Measurements from ENCODE around the gene CYP1B1. TPM values are rescaled to one million over a fixed set of nuclear protein-coding genes. Genes with fewer than 3 reads are reported as not detected.

CYP1B1 gene
- total RNA-seq, 1 experiment from 2014 or later, result 4.2 TPM

DNA sequence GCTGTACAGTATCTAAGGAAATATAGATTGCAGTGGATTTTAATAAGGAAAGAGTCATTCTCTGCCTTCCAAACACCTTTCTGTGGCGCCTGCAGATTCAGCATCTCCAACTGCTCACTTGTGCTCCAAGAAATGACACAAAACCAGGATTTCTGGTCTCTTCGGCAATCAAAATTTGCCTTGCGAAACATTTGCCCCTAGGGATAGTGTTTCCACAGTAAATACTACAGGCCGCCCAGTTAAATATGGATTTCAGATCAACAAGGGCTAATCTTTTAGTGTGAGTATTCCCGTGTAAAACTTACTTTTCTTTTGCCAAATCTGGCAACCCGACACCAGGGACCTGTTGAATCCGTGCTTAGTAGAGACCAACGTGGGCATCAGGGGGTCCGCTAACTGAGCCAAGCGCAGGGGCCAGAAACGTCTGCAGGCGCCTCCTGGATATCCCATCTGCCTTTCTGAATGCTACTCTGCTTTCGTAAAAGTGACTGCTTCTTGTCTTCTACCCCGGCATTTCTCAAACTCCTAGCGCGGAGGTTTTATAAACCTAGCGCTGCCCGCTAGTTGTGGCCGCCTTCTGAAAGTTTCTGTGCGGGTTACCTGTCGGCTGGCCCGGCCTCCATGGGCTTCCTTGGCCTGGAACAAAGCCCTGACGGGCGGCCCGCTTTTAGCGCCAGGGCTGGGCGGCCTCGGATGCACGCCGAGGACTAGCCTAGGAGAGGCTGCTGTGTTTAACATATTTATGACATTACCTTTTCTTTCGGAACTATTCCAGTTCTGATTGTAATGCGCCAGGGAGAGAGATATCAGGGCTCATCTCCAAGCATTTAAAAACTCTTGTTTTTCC is 2.5 kb downstream of the CYP1B1 start (continued):
- TF ChIP-seq ZNF232 (CRISPR knock-in tag; IDR thresholded peaks at IDR 0.05) (no peak), TCF7 (CRISPR knock-in tag; IDR thresholded peaks at IDR 0.05; ENCODE audit: low read depth) (no peak), JAZF1 (CRISPR knock-in tag; IDR thresholded peaks at IDR 0.05) (no peak), MXD4 (CRISPR knock-in tag; IDR thresholded peaks at IDR 0.05; ENCODE audit: borderline replicate concordance) (no peak), AR (CRISPR knock-in tag; IDR thresholded peaks at IDR 0.05) (no peak), ZNF671 (CRISPR knock-in tag; IDR thresholded peaks at IDR 0.05) (no peak), MYBL2 (CRISPR knock-in tag; IDR thresholded peaks at IDR 0.05) (no peak), SOX15 (CRISPR knock-in tag; IDR thresholded peaks at IDR 0.05) (no peak)
- TF ChIP-seq, protein P1, sequence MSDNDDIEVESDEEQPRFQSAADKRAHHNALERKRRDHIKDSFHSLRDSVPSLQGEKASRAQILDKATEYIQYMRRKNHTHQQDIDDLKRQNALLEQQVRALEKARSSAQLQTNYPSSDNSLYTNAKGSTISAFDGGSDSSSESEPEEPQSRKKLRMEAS (CRISPR knock-in tag; IDR thresholded peaks at IDR 0.05), result no peak
- TF ChIP-seq, protein P2, sequence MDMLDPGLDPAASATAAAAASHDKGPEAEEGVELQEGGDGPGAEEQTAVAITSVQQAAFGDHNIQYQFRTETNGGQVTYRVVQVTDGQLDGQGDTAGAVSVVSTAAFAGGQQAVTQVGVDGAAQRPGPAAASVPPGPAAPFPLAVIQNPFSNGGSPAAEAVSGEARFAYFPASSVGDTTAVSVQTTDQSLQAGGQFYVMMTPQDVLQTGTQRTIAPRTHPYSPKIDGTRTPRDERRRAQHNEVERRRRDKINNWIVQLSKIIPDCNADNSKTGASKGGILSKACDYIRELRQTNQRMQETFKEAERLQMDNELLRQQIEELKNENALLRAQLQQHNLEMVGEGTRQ (CRISPR knock-in tag; IDR thresholded peaks at IDR 0.05), result no peak
- TF ChIP-seq, protein P3, sequence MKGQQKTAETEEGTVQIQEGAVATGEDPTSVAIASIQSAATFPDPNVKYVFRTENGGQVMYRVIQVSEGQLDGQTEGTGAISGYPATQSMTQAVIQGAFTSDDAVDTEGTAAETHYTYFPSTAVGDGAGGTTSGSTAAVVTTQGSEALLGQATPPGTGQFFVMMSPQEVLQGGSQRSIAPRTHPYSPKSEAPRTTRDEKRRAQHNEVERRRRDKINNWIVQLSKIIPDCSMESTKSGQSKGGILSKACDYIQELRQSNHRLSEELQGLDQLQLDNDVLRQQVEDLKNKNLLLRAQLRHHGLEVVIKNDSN (CRISPR knock-in tag; IDR thresholded peaks at IDR 0.05), result no peak
- TF ChIP-seq, protein P4, sequence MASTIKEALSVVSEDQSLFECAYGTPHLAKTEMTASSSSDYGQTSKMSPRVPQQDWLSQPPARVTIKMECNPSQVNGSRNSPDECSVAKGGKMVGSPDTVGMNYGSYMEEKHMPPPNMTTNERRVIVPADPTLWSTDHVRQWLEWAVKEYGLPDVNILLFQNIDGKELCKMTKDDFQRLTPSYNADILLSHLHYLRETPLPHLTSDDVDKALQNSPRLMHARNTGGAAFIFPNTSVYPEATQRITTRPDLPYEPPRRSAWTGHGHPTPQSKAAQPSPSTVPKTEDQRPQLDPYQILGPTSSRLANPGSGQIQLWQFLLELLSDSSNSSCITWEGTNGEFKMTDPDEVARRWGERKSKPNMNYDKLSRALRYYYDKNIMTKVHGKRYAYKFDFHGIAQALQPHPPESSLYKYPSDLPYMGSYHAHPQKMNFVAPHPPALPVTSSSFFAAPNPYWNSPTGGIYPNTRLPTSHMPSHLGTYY (CRISPR knock-in tag; IDR thresholded peaks at IDR 0.05), result no peak
- TF ChIP-seq, protein P5, sequence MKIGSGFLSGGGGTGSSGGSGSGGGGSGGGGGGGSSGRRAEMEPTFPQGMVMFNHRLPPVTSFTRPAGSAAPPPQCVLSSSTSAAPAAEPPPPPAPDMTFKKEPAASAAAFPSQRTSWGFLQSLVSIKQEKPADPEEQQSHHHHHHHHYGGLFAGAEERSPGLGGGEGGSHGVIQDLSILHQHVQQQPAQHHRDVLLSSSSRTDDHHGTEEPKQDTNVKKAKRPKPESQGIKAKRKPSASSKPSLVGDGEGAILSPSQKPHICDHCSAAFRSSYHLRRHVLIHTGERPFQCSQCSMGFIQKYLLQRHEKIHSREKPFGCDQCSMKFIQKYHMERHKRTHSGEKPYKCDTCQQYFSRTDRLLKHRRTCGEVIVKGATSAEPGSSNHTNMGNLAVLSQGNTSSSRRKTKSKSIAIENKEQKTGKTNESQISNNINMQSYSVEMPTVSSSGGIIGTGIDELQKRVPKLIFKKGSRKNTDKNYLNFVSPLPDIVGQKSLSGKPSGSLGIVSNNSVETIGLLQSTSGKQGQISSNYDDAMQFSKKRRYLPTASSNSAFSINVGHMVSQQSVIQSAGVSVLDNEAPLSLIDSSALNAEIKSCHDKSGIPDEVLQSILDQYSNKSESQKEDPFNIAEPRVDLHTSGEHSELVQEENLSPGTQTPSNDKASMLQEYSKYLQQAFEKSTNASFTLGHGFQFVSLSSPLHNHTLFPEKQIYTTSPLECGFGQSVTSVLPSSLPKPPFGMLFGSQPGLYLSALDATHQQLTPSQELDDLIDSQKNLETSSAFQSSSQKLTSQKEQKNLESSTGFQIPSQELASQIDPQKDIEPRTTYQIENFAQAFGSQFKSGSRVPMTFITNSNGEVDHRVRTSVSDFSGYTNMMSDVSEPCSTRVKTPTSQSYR (CRISPR knock-in tag; IDR thresholded peaks at IDR 0.05), result no peak

DNA sequence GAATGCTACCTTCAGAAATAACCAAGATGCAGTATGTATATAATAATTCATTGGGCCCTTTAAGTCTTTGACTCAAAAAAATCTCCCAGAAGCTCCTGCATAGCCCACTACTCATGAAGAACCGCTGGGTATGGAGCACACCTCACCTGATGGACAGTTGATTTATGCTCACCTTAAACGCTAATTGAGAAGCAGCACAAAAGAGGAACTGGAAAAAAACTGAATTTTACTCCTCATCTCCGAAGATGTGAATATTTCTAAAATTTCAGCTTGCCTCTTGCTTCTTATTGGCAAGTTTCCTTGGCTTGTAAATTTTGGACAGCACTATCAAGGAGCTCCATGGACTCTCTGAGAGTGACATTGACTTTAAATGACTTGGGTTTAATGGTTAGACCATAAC is 5.5 kb downstream of the CYP1B1 start:
- H3K4me3 Mint-ChIP-seq, result no peak overlapping the region
- ChIA-PET CTCF (no interaction called here), POLR2A (no interaction called here)
- DNase-seq (ENCODE audit: low spot score), result no peak
- no peak overlapping the region for H3K27ac Mint-ChIP-seq
- no peaks in the 10 kb centered on the region for H3K9me3 Mint-ChIP-seq
- peaks cover 47% of the 10 kb centered on the region for H3K27me3 Mint-ChIP-seq (ENCODE audit: low read depth)
- no peak for ATAC-seq
- H3K4me1 Mint-ChIP-seq, result peaks cover 28% of the 10 kb centered on the region
- H3K36me3 Mint-ChIP-seq, result no peaks in the 10 kb centered on the region
- no peak for TF ChIP-seq CREM (CRISPR knock-in tag; IDR thresholded peaks at IDR 0.05)
- no peak for TF ChIP-seq ZNF232 (CRISPR knock-in tag; IDR thresholded peaks at IDR 0.05)
- TF ChIP-seq GRHL2 (CRISPR knock-in tag; IDR thresholded peaks at IDR 0.05; ENCODE audit: insufficient replicate concordance, severe bottlenecking), result no peak
- no peak for TF ChIP-seq HMGXB4 (CRISPR knock-in tag; IDR thresholded peaks at IDR 0.05)
- TF ChIP-seq MXD4 (CRISPR knock-in tag; IDR thresholded peaks at IDR 0.05; ENCODE audit: borderline replicate concordance), result no peak
- TF ChIP-seq, protein P3 (CRISPR knock-in tag; IDR thresholded peaks at IDR 0.05), result no peak
- no peak for TF ChIP-seq SMAD3 (CRISPR knock-in tag; IDR thresholded peaks at IDR 0.05; ENCODE audit: borderline replicate concordance)
- no peak for TF ChIP-seq ATF2 (CRISPR knock-in tag; IDR thresholded peaks at IDR 0.05; ENCODE audit: borderline replicate concordance, low read depth)
- TF ChIP-seq, protein P6, sequence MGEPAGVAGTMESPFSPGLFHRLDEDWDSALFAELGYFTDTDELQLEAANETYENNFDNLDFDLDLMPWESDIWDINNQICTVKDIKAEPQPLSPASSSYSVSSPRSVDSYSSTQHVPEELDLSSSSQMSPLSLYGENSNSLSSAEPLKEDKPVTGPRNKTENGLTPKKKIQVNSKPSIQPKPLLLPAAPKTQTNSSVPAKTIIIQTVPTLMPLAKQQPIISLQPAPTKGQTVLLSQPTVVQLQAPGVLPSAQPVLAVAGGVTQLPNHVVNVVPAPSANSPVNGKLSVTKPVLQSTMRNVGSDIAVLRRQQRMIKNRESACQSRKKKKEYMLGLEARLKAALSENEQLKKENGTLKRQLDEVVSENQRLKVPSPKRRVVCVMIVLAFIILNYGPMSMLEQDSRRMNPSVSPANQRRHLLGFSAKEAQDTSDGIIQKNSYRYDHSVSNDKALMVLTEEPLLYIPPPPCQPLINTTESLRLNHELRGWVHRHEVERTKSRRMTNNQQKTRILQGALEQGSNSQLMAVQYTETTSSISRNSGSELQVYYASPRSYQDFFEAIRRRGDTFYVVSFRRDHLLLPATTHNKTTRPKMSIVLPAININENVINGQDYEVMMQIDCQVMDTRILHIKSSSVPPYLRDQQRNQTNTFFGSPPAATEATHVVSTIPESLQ (CRISPR knock-in tag; IDR thresholded peaks at IDR 0.05), result no peak
- TF ChIP-seq MYBL2 (CRISPR knock-in tag; IDR thresholded peaks at IDR 0.05), result no peak

All from WTC11 (cell line).